ENCODE results near the gene ZMYND19.
"Not testable (repeated sequence)": the region's sequence is repeated elsewhere in the genome, so short reads cannot be mapped to it uniquely, and the experiment has no call there.

Gene ZMYND19

GRCh38 chr9:137614631-137615386, 24.5 kb upstream of the ZMYND19 start:
- no peak for DNase-seq (ENCODE audit: low read depth in 3 of 3, low spot score in 1 of 3)

GRCh38 chr9:137613738-137614523, 23.6 kb upstream of the ZMYND19 start:
- DNase-seq (ENCODE audit: low read depth in 3 of 3, low spot score in 1 of 3): no peak

GRCh38 chr9:137613259-137613658, 22.9 kb upstream of the ZMYND19 start:
- no peak for DNase-seq (ENCODE audit: low read depth in 3 of 3, low spot score in 1 of 3)

GRCh38 chr9:137612741-137613142, 22.4 kb upstream of the ZMYND19 start:
- DNase-seq (ENCODE audit: low read depth in 3 of 3, low spot score in 1 of 3): no peak

- no peak for DNase-seq (ENCODE audit: low read depth in 3 of 3, low spot score in 1 of 3)
Observed at GRCh38 chr9:137611623-137612609, 21.6 kb upstream of the ZMYND19 start.

- DNase-seq (ENCODE audit: low read depth in 3 of 3, low spot score in 1 of 3): no peak
Observed at GRCh38 chr9:137610944-137611343, 20.6 kb upstream of the ZMYND19 start.

- DNase-seq (ENCODE audit: low read depth in 3 of 3, low spot score in 1 of 3): no peak
Observed at GRCh38 chr9:137607141-137607857, 17.0 kb upstream of the ZMYND19 start.

GRCh38 chr9:137606734-137607138, 16.4 kb upstream of the ZMYND19 start:
- DNase-seq (ENCODE audit: low read depth in 3 of 3, low spot score in 1 of 3): no peak

- no peak for DNase-seq (ENCODE audit: low read depth in 3 of 3, low spot score in 1 of 3)
Observed at GRCh38 chr9:137606005-137606621, 15.8 kb upstream of the ZMYND19 start.

- peak; percentile 88 to 91 (median 91) for DNase-seq (ENCODE audit: low read depth in 3 of 3, low spot score in 1 of 3)
Observed at GRCh38 chr9:137605121-137606004, 15.1 kb upstream of the ZMYND19 start, which contains the start of gene ARRDC1. TSS of gene ARRDC1 (plus strand) at chr9:137605686. CDS start at chr9:137605718, 32 bp downstream.

- DNase-seq (ENCODE audit: low read depth in 3 of 3, low spot score in 1 of 3): no peak
Observed at GRCh38 chr9:137604345-137605086, 14.2 kb upstream of the ZMYND19 start.

GRCh38 chr9:137603879-137604278, 13.6 kb upstream of the ZMYND19 start:
- DNase-seq (ENCODE audit: low read depth in 3 of 3, low spot score in 1 of 3): no peak

- no peak for DNase-seq (ENCODE audit: low read depth in 3 of 3, low spot score in 1 of 3)
Observed at GRCh38 chr9:137602661-137603060, 12.3 kb upstream of the ZMYND19 start.

- no peak for DNase-seq (ENCODE audit: low read depth in 3 of 3, low spot score in 1 of 3)
Observed at GRCh38 chr9:137598943-137599342, 8.6 kb upstream of the ZMYND19 start.

- DNase-seq (ENCODE audit: low read depth in 3 of 3, low spot score in 1 of 3): not testable (repeated sequence)
Observed at GRCh38 chr9:137596577-137596976, 6.3 kb upstream of the ZMYND19 start.

GRCh38 chr9:137593176-137593575, 2.9 kb upstream of the ZMYND19 start:
- no peak for DNase-seq (ENCODE audit: low read depth in 3 of 3, low spot score in 1 of 3)

GRCh38 chr9:137592767-137593166, 2.5 kb upstream of the ZMYND19 start:
- DNase-seq (ENCODE audit: low read depth in 3 of 3, low spot score in 1 of 3): no peak

GRCh38 chr9:137590123-137590468, 216 bp downstream of the ZMYND19 start:
- DNase-seq (ENCODE audit: low read depth in 3 of 3, low spot score in 1 of 3): no peak
